Measurements from ENCODE around the gene MRGPRF.
"Not testable (repeated sequence)": the region's sequence is repeated elsewhere in the genome, so short reads cannot be mapped to it uniquely, and the experiment has no call there.

Gene MRGPRF

DNA sequence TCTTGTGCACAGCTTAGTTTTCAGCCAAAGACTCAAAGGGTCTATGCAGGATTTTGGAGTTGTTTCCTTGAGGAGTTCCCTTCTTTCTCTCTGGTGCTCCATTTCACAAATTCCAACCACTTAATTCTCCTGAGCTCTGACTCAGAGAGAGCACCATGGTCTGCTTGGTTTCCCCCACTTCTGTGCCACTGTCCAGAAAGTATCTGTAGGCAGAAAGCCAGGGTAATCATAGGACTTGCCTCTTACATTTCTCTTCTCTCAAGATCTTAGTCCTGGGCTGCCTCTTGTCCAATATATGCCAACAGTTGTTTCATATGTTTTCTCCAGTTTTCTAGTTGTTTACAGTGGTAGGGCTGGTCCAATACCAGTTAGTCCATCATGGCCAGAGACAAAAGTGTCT is 25.8 kb downstream of the MRGPRF start:
- DNase-seq (ENCODE audit: low read depth) = no peak

DNA sequence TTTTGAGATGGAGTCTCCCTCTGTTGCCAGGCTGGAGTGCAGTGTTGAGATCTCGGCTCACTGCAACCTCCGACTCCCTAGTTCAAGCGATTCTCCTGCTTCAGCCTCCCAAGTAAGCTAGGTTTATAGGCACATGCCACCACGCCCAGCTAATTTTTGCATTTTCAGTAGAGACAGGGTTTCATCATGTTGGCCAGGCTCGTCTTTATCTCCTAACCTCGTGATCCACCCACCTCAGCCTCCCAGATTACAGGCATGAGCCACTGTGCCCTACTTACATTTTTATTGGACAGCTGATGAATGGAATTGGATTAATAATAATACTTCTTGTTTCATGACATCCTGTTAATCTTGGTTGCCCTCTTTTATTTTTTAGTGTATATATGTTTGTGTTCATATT is 29.2 kb downstream of the MRGPRF start:
- DNase-seq (ENCODE audit: low read depth) = no peak

- no peak for DNase-seq (ENCODE audit: low read depth)
These were observed 30.9 kb downstream of the MRGPRF start for GRCh38 chr11:68982134-68982533.

- DNase-seq (ENCODE audit: low read depth) = no peak
These were observed 32.3 kb downstream of the MRGPRF start, which contains the start of gene MRGPRD for GRCh38 chr11:68980776-68981065. Gene MRGPRD (minus strand): TSS chr11:68980986. CDS start chr11:68980986, 0 bp downstream.

DNA sequence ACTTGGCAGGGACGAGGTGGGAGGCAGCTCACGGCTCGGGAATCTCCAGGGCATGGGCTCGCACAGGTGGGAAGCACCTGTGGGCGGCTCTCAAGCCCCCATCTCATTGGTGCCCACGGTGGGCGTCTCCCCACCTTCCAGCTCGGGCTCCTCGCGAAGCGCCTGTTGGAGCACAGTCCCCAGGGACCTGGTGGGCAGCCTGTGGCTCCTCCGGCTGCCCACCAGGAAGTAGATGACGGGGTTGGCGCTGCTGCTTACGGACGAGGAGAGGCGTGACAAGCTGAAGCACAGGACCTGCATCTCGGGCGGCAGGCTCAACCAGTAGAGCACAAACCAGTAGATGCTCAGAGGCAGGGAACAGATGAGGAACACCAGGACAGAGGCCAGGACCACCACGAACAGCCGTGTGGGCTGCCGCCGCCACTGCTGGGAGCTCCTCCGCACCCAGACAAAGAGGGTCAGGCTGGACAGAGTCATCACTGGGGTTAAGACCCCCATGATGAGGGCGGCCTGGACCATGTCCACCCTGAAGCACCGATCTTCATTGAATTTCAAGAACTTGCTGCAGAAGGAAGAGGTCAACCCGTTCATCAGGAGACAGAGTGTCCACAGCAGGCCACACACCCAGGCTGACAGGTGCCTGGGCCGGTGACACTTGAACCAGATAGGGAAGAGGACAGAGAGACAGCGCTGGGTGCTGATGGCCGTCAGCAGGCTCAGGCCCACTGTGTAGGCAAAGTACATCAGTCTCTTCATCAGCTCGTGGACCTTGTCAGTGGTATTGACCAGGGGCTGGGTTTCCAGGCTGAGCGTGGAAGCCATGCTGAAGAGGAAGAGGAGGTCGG is 32.9 kb downstream of the MRGPRF start:
- no peak for DNase-seq (ENCODE audit: low read depth)

- DNase-seq (ENCODE audit: low read depth) = no peak
These were observed 34.0 kb downstream of the MRGPRF start for GRCh38 chr11:68978931-68979594.

- DNase-seq (ENCODE audit: low read depth) = no peak
These were observed 34.5 kb downstream of the MRGPRF start for GRCh38 chr11:68978626-68978930.

DNA sequence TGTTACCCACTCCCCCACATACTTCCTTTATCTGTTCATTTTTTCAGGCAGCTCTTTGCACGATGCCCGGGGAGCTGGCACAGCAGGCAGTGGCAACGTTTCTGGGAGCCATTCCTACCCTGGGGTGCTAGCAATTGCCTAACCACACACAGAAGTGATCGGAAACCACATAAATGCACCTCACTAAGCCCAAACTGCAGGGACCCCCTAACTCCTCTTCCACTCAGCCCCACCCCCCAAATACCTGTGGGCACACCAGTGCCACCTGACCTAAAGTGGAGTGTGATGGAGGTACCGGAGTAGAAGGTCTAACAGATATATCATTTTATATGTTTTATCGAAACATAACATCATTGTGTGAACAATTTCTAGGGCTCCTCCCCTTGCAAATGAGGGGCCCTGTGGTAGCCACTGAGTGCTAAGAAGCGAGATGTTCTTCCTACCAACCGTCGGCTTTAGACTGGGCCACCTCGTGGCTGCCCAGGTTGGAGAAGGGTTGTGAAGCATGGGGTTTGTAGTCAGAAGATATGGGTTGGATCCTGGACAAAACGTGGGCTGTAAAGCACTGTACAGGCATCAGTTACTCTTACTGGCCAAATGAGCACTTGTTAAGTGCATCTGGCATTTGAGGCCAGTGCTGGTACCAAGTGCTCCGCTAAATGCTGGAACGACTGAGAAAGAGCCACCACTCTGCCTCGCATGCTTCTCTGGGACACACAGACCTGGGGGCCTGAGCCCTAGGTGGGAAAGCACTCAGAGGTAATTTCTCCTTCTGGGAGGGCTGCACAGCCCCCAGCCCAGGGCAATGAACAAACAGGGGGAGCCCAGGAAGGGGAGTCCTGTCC is 35.0 kb downstream of the MRGPRF start:
- no peak for DNase-seq (ENCODE audit: low read depth)

DNA sequence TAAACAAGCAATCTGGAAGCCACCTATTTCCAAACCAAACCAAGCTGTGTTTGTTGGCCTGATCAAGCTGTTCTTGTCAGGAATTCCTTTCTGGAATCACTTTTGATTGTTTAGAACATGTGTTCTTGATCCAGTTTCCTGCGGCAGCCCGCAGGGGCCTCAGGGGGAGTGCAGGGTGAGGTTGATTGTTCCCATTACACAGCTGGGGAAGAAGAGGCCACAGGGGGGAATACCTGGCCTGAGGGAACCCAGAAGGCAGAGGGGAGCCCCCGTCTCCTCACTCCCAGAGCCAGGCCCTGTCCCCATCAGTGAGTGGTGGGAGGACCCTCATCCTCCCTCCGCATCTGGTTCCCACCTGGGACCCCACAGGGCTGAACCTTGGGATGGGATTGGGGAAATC is 36.5 kb downstream of the MRGPRF start:
- no peak for DNase-seq (ENCODE audit: low read depth)

DNA sequence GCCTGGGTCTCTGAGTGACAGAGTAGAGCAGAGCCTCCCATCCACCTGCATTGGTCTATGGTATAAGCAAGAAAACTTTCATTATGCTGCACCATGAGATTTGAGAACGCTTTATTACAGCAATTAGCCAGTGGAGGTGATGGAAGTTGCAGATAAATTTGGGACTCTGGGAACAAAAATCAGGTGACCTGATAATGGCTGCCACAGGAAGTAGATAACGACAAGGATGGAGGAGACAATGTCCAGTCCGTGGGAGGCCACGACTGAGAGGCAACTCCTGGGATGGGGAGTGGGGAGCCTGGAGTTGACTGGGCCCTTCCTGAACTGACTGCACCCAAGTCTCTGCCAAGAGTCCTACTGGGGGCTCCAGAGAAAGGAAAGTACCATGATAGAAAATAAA is 37.0 kb downstream of the MRGPRF start:
- DNase-seq (ENCODE audit: low read depth) = no peak

- DNase-seq (ENCODE audit: low read depth) = no peak
These were observed 38.4 kb downstream of the MRGPRF start for GRCh38 chr11:68974421-68975194.

DNA sequence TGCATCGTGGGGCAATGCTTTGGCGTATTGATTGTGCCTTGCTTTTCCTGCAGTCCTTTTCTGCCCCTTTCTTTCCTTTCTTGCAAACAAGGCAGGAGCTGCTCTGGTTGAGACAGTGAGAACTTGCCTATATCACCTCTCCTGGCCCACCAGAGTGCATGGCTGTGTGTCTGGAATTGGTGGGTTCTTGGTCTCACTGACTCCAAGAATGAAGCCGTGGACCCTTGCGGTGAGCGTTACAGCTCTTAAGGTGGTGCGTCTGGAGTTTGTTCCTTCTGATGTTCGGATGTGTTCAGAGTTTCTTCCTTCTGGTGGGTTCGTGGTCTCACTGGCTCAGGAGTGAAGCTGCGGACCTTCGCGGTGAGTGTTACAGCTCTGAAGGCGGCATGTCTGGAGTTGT is 39.3 kb downstream of the MRGPRF start:
- DNase-seq (ENCODE audit: low read depth) = not testable (repeated sequence)

- no peak for DNase-seq (ENCODE audit: low read depth)
These were observed 39.8 kb downstream of the MRGPRF start for GRCh38 chr11:68973219-68973618.

DNA sequence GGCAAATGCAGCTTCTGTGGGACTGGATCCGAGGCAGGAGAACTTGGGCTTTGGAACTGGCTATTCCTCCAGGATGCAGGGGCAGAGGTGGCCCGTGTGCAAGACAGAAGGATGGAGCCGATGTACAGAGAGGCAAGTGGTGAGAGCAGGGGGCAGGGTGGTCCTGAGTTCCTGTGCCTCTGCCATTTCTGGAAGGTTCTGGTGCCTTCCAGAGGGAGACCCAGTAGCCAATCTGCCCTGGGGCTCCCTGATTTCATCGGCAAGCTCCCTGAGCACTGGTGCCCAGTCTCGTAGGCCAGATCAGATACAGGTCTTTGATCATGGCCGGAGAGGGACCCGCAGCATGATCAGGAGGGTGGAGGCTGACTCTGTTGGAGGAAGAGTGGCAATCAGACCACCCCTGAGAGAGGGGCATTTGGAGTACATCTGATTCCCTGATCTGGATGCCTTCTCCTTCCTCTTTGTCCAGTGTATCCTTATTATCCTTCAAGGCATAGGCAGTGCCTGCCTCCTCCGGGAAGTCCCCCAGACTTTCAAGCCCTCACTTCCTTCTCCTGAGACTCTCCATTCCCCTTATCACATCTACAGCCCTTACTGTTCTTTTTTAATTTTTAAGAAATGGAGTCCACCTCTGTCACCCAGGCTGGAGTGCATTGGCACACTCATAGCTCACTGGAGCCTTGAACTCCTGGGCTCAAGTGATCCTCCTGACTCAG is 42.0 kb downstream of the MRGPRF start:
- no peak for DNase-seq (ENCODE audit: low read depth)

- no peak for DNase-seq (ENCODE audit: low read depth)
These were observed 43.7 kb downstream of the MRGPRF start for GRCh38 chr11:68969386-68969785.

DNA sequence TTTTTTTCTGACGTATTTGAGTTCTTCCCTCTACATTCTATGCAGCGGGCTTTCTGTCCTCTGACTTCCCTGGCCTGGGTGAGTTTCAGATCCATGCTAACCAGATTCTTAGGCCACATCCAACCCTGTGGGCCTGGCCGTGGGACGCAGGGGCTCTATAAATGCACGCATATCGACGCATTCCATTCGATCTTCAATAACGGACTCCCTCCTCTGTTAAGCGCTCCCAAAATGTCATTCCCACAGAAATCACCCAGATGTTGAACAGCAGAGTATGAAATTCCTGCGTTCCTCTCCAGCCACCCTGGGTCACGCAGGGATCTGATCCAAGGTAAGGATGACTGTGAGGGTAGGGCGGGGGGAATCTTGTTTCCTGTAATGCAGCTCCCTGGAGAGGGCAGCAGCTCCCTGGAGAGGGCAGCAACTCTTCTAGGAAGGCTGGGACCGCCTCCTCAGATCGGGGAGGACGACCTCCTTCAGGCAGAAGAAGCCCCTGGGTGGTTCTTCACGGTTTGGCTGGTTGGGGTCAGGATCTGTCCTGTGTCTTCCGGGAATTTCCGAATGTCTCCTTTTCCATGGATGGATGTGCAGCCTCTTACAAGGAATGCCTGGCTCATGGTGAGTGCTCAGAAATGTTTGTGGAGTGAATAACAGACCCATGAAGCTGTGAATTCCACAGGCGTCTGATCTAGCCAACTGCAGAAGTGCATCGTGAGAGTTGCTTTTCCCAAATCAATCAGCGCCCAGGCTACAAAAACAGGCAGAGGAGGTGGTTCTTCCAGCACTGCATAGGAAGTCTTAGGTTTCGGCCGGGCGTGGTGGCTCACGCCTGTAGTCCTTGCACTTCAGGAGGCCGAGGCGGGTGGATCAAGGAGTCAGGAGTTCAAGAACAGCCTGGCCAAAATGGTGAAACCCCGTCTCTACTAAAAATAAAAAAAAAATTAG is 44.5 kb downstream of the MRGPRF start:
- no peak for DNase-seq (ENCODE audit: low read depth)

GRCh38 chr11:68966894-68967780 is 45.9 kb downstream of the MRGPRF start:
- DNase-seq (ENCODE audit: low read depth) = no peak

DNA sequence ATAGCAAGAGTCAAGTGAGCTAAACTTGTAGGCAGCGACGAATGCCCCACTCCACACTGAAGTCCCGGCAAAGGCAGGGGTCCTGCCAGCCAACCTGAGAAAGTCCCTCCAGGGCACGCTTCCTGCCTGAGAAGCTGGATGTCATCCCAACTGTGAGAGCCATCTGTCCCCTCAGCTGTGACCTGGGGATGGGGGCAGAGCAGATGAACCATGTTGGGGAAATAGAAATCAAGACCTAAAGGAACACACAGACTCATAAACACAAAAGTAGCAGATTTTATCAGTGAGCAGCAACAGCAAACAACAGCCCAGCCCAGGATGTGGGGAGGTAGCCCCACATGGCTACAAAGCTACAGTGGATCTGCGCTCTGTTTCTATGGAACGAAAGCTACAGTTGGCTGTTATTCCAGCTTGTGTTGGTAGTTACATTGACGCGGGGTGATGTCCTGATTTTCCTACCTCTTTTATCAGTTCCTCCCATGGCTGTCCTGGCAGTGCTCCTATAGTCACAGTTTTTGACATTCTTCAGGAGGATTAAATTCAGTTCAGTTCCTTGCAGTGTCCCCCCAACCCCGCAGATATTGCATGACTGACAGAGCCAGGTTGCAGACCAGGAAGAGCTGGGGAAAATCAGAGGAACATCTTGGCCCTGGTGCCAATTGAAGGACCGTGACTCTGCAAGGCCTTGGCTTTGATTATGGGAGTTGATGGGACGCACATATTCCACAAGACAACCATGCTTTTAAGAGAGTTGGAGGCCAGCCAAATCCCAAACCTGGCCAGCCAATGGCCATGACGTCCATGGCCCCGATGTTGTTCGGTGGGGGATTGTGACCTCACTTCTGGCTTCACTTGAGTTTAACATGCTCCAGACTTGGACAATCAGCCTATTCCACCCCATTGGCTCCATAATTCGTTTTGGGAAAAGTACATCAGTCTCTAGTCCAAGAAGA is 46.9 kb downstream of the MRGPRF start:
- no peak for DNase-seq (ENCODE audit: low read depth)

All from activated gamma-delta T cell treated with anti-CD3 and anti-CD28 coated beads, Interleukin-2, amount 50 U/mL, for 16 hours (primary cell).